ENCODE data around the gene DNAJB1.
"Not testable (repeated sequence)": the region's sequence is repeated elsewhere in the genome, so short reads cannot be mapped to it uniquely, and the experiment has no call there.

Gene DNAJB1

GRCh38 chr19:14552006-14552360 lies 33.8 kb upstream of the DNAJB1 start:
- H3K27ac ChIP-seq (ENCODE audit: low read depth, low read length): not testable (repeated sequence)

GRCh38 chr19:14551134-14552005 lies 33.2 kb upstream of the DNAJB1 start:
- not testable (repeated sequence) for H3K4me1 ChIP-seq (ENCODE audit: control insufficient read depth, insufficient read depth, low read length, unreplicated experiment); H3K27ac ChIP-seq (ENCODE audit: low read depth, low read length); H2AFZ ChIP-seq (ENCODE audit: low read length, unreplicated experiment); H3K27me3 ChIP-seq (ENCODE audit: insufficient read depth, low read length); H3K36me3 ChIP-seq (ENCODE audit: insufficient read depth, low read length); H3K79me2 ChIP-seq (ENCODE audit: control insufficient read depth, insufficient read depth, low read length, unreplicated experiment); H3K4me3 ChIP-seq (ENCODE audit: low read depth, low read length)

More at GRCh38 chr19:14552006-14552360, 33.8 kb upstream of the DNAJB1 start:
- not testable (repeated sequence) for H3K4me3 ChIP-seq (ENCODE audit: low read depth, low read length); H3K27me3 ChIP-seq (ENCODE audit: insufficient read depth, low read length); H3K79me2 ChIP-seq (ENCODE audit: control insufficient read depth, insufficient read depth, low read length, unreplicated experiment); H2AFZ ChIP-seq (ENCODE audit: low read length, unreplicated experiment); H3K36me3 ChIP-seq (ENCODE audit: insufficient read depth, low read length); H3K4me1 ChIP-seq (ENCODE audit: control insufficient read depth, insufficient read depth, low read length, unreplicated experiment)

- H2AFZ ChIP-seq (ENCODE audit: low read length, unreplicated experiment): no peak overlapping the region
- H3K36me3 ChIP-seq (ENCODE audit: insufficient read depth, low read length): no peaks in the 10 kb centered on the region
- no peaks in the 10 kb centered on the region for H3K4me1 ChIP-seq (ENCODE audit: control insufficient read depth, insufficient read depth, low read length, unreplicated experiment)
- H3K27me3 ChIP-seq (ENCODE audit: insufficient read depth, low read length): no peaks in the 10 kb centered on the region
- H3K27ac ChIP-seq (ENCODE audit: low read depth, low read length): no peak overlapping the region
- no peak overlapping the region for H3K4me3 ChIP-seq (ENCODE audit: low read depth, low read length)
- H3K79me2 ChIP-seq (ENCODE audit: control insufficient read depth, insufficient read depth, low read length, unreplicated experiment): no peaks in the 10 kb centered on the region
These were observed 32.1 kb upstream of the DNAJB1 start for GRCh38 chr19:14550201-14550754.

GRCh38 chr19:14545716-14546082 lies 27.5 kb upstream of the DNAJB1 start:
- H3K79me2 ChIP-seq (ENCODE audit: control insufficient read depth, insufficient read depth, low read length, unreplicated experiment): peaks cover 4% of the 10 kb centered on the region
- H3K27ac ChIP-seq (ENCODE audit: low read depth, low read length): no peak overlapping the region
- H3K27me3 ChIP-seq (ENCODE audit: insufficient read depth, low read length): no peaks in the 10 kb centered on the region
- H3K36me3 ChIP-seq (ENCODE audit: insufficient read depth, low read length): no peaks in the 10 kb centered on the region
- no peak overlapping the region for H3K4me3 ChIP-seq (ENCODE audit: low read depth, low read length)
- no peak overlapping the region for H2AFZ ChIP-seq (ENCODE audit: low read length, unreplicated experiment)
- no peaks in the 10 kb centered on the region for H3K4me1 ChIP-seq (ENCODE audit: control insufficient read depth, insufficient read depth, low read length, unreplicated experiment)

GRCh38 chr19:14544977-14545715 lies 26.9 kb upstream of the DNAJB1 start:
- no peaks in the 10 kb centered on the region for H3K27me3 ChIP-seq (ENCODE audit: insufficient read depth, low read length)
- no peak overlapping the region for H3K27ac ChIP-seq (ENCODE audit: low read depth, low read length)
- H2AFZ ChIP-seq (ENCODE audit: low read length, unreplicated experiment): no peak overlapping the region
- H3K36me3 ChIP-seq (ENCODE audit: insufficient read depth, low read length): no peaks in the 10 kb centered on the region
- no peak overlapping the region for H3K4me3 ChIP-seq (ENCODE audit: low read depth, low read length)
- no peaks in the 10 kb centered on the region for H3K4me1 ChIP-seq (ENCODE audit: control insufficient read depth, insufficient read depth, low read length, unreplicated experiment)
- peaks cover 4% of the 10 kb centered on the region for H3K79me2 ChIP-seq (ENCODE audit: control insufficient read depth, insufficient read depth, low read length, unreplicated experiment)

GRCh38 chr19:14544047-14544446 lies 25.9 kb upstream of the DNAJB1 start:
- H3K36me3 ChIP-seq (ENCODE audit: insufficient read depth, low read length): no peaks in the 10 kb centered on the region
- H3K27ac ChIP-seq (ENCODE audit: low read depth, low read length): no peak overlapping the region
- H3K4me1 ChIP-seq (ENCODE audit: control insufficient read depth, insufficient read depth, low read length, unreplicated experiment): no peaks in the 10 kb centered on the region
- no peak overlapping the region for H2AFZ ChIP-seq (ENCODE audit: low read length, unreplicated experiment)
- no peaks in the 10 kb centered on the region for H3K27me3 ChIP-seq (ENCODE audit: insufficient read depth, low read length)
- H3K79me2 ChIP-seq (ENCODE audit: control insufficient read depth, insufficient read depth, low read length, unreplicated experiment): peaks cover 4% of the 10 kb centered on the region
- no peak overlapping the region for H3K4me3 ChIP-seq (ENCODE audit: low read depth, low read length)

- Histone ChIP-seq H3K4me1 (ENCODE audit: control insufficient read depth, insufficient read depth, low read length, unreplicated experiment) (no peaks in the 10 kb centered on the region), H3K36me3 (ENCODE audit: insufficient read depth, low read length) (no peaks in the 10 kb centered on the region), H3K27ac (ENCODE audit: low read depth, low read length) (no peak overlapping the region), H3K79me2 (ENCODE audit: control insufficient read depth, insufficient read depth, low read length, unreplicated experiment) (peaks cover 4% of the 10 kb centered on the region), H3K27me3 (ENCODE audit: insufficient read depth, low read length) (no peaks in the 10 kb centered on the region), H3K4me3 (ENCODE audit: low read depth, low read length) (no peak overlapping the region), H2AFZ (ENCODE audit: low read length, unreplicated experiment) (no peak overlapping the region)
These were observed 24.6 kb upstream of the DNAJB1 start for GRCh38 chr19:14542711-14543328.

- H3K36me3 ChIP-seq (ENCODE audit: insufficient read depth, low read length); H3K4me3 ChIP-seq (ENCODE audit: low read depth, low read length); H3K79me2 ChIP-seq (ENCODE audit: control insufficient read depth, insufficient read depth, low read length, unreplicated experiment); H2AFZ ChIP-seq (ENCODE audit: low read length, unreplicated experiment); H3K27ac ChIP-seq (ENCODE audit: low read depth, low read length); H3K4me1 ChIP-seq (ENCODE audit: control insufficient read depth, insufficient read depth, low read length, unreplicated experiment); H3K27me3 ChIP-seq (ENCODE audit: insufficient read depth, low read length): not testable (repeated sequence)
These were observed 23.8 kb upstream of the DNAJB1 start for GRCh38 chr19:14541979-14542378.

GRCh38 chr19:14540741-14541525 lies 22.7 kb upstream of the DNAJB1 start:
- no peak overlapping the region for H3K27ac ChIP-seq (ENCODE audit: low read depth, low read length)

More at GRCh38 chr19:14540741-14541525, 22.7 kb upstream of the DNAJB1 start:
- Histone ChIP-seq H3K79me2 (ENCODE audit: control insufficient read depth, insufficient read depth, low read length, unreplicated experiment) (peaks cover 9% of the 10 kb centered on the region), H2AFZ (ENCODE audit: low read length, unreplicated experiment) (no peak overlapping the region), H3K36me3 (ENCODE audit: insufficient read depth, low read length) (no peaks in the 10 kb centered on the region), H3K27me3 (ENCODE audit: insufficient read depth, low read length) (no peaks in the 10 kb centered on the region), H3K4me3 (ENCODE audit: low read depth, low read length) (no peak overlapping the region), H3K4me1 (ENCODE audit: control insufficient read depth, insufficient read depth, low read length, unreplicated experiment) (no peaks in the 10 kb centered on the region)
